NCI-H1105 (cell line): ENCODE results near the gene METTL3.

Source experiments
- DNase-seq: peaks from one replicate; lab custom pipeline; 2025; lab: John Stamatoyannopoulos, UW

METTL3 gene

GRCh38 chr14:21526672-21527317 is 15.7 kb upstream of the METTL3 start:
- DNase-seq: peak; percentile 42

GRCh38 chr14:21525962-21526671 is 15.0 kb upstream of the METTL3 start, which contains the start of gene SALL2:
Gene SALL2 (minus strand): TSS chr14:21526346. CDS start chr14:21526127, 219 bp downstream.
- peak; percentile 93 for DNase-seq

- no peak for DNase-seq
Measured at GRCh38 chr14:21525571-21525961, 14.4 kb upstream of the METTL3 start.

GRCh38 chr14:21524575-21525490 is 13.7 kb upstream of the METTL3 start:
- DNase-seq: no peak

- DNase-seq: no peak
Measured at GRCh38 chr14:21523203-21523602, 12.1 kb upstream of the METTL3 start.

GRCh38 chr14:21521501-21521900 is 10.4 kb upstream of the METTL3 start:
- DNase-seq: no peak

- DNase-seq: no peak
Measured at GRCh38 chr14:21520767-21521166, 9.6 kb upstream of the METTL3 start.

- DNase-seq: no peak
Measured at GRCh38 chr14:21518725-21519124, 7.6 kb upstream of the METTL3 start.

GRCh38 chr14:21514341-21514740 is 3.2 kb upstream of the METTL3 start:
- DNase-seq: no peak

- no peak for DNase-seq
Measured at GRCh38 chr14:21509432-21510143, 1.6 kb downstream of the METTL3 start.

- DNase-seq: no peak
Measured at GRCh38 chr14:21506557-21506956, 4.6 kb downstream of the METTL3 start.

- no peak for DNase-seq
Measured at GRCh38 chr14:21505012-21505553, 6.1 kb downstream of the METTL3 start.

GRCh38 chr14:21503376-21503775 is 7.8 kb downstream of the METTL3 start:
- no peak for DNase-seq

- no peak for DNase-seq
Measured at GRCh38 chr14:21501568-21501967, 9.6 kb downstream of the METTL3 start.

GRCh38 chr14:21498540-21499526 is 12.3 kb downstream of the METTL3 start:
- DNase-seq: peak; percentile 51

- DNase-seq: no peak
Measured at GRCh38 chr14:21496453-21496852, 14.7 kb downstream of the METTL3 start.

- DNase-seq: no peak
Measured at GRCh38 chr14:21494902-21495762, 16.0 kb downstream of the METTL3 start.

GRCh38 chr14:21486640-21487087 is 24.5 kb downstream of the METTL3 start:
- DNase-seq: no peak
